ENCODE results near the gene OPN1LW.
"Not testable (repeated sequence)": the region's sequence is repeated elsewhere in the genome, so short reads cannot be mapped to it uniquely, and the experiment has no call there.

The OPN1LW gene

DNA sequence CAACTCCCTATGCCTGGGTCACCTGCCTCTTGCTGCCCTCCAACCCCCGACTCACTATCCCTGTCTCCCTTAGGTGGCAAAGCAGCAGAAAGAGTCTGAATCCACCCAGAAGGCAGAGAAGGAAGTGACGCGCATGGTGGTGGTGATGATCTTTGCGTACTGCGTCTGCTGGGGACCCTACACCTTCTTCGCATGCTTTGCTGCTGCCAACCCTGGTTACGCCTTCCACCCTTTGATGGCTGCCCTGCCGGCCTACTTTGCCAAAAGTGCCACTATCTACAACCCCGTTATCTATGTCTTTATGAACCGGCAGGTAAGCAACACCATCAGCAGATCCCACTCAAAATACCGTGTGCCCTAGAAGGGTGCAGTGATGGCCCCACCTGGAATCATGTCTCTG, 12.2 kb downstream of the OPN1LW start:
- H2BK120ac ChIP-seq (ENCODE audit: insufficient read depth, low read length, poor library complexity); H2BK5ac ChIP-seq (ENCODE audit: low read depth, low read length, poor library complexity); H3K9ac ChIP-seq (ENCODE audit: low read length); H3K4ac ChIP-seq (ENCODE audit: low read depth, low read length); H3K4me3 ChIP-seq (ENCODE audit: low read depth, low read length); H3K27ac ChIP-seq (ENCODE audit: low read depth, low read length); DNase-seq; H3K4me1 ChIP-seq (ENCODE audit: control insufficient read depth in 1 of 2, insufficient read depth in 2 of 2, low read length in 2 of 2); H3K23ac ChIP-seq (ENCODE audit: low read length); H3K4me2 ChIP-seq (ENCODE audit: low read length); H4K8ac ChIP-seq (ENCODE audit: low read depth, low read length); H4K12ac ChIP-seq (ENCODE audit: low read depth, low read length); H3K14ac ChIP-seq (ENCODE audit: low read length); H2AK5ac ChIP-seq (ENCODE audit: low read length); H3K9me3 ChIP-seq (ENCODE audit: insufficient read depth, low read depth, low read length); H3K36me3 ChIP-seq (ENCODE audit: control insufficient read depth in 1 of 2, insufficient read depth in 2 of 2, low read length in 2 of 2); H3K18ac ChIP-seq (ENCODE audit: low read length); H3K79me2 ChIP-seq (ENCODE audit: control insufficient read depth, insufficient read depth, low read length, poor library complexity); H3K27me3 ChIP-seq (ENCODE audit: insufficient read depth, low read length); H3K79me1 ChIP-seq (ENCODE audit: low read length); H2BK12ac ChIP-seq (ENCODE audit: low read length); H4K91ac ChIP-seq (ENCODE audit: low read depth, low read length); H2AFZ ChIP-seq (ENCODE audit: insufficient read depth, low read length, poor library complexity): not testable (repeated sequence)
- no CpG with 5 or more reads among the region's 11 CpGs for WGBS (ENCODE audit: extremely low coverage, insufficient coverage, insufficient read length)

DNA sequence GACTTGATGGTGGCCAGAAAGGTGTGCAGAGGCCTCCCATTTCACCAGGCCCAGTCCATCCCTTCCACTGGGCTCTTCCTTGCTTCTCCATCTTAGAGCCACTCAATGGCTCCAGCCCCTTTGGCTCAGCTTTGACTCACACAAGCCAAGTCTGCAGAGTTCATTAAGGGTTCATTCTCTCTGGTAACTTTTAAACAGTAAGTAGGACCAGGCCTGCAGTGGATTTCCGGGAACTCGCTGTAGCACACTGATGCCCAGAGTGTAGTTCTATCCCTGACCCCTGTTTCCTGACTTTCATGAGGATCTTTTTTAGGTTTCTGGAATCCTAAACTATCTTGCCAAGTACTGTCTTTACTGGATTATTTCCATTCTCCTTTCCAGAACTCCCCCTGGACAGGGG, 13.2 kb downstream of the OPN1LW start:
- H4K12ac ChIP-seq (ENCODE audit: low read depth, low read length); H2BK12ac ChIP-seq (ENCODE audit: low read length); H3K79me2 ChIP-seq (ENCODE audit: control insufficient read depth, insufficient read depth, low read length, poor library complexity); H3K27ac ChIP-seq (ENCODE audit: low read depth, low read length); H3K79me1 ChIP-seq (ENCODE audit: low read length); H3K4me1 ChIP-seq (ENCODE audit: control insufficient read depth in 1 of 2, insufficient read depth in 2 of 2, low read length in 2 of 2); H2AK5ac ChIP-seq (ENCODE audit: low read length); H2BK5ac ChIP-seq (ENCODE audit: low read depth, low read length, poor library complexity); H3K14ac ChIP-seq (ENCODE audit: low read length); DNase-seq; H3K4ac ChIP-seq (ENCODE audit: low read depth, low read length); H3K23ac ChIP-seq (ENCODE audit: low read length); H3K18ac ChIP-seq (ENCODE audit: low read length); H2BK120ac ChIP-seq (ENCODE audit: insufficient read depth, low read length, poor library complexity); H4K91ac ChIP-seq (ENCODE audit: low read depth, low read length); H3K9me3 ChIP-seq (ENCODE audit: insufficient read depth, low read depth, low read length); H3K27me3 ChIP-seq (ENCODE audit: insufficient read depth, low read length); H3K4me3 ChIP-seq (ENCODE audit: low read depth, low read length); H3K4me2 ChIP-seq (ENCODE audit: low read length); H3K36me3 ChIP-seq (ENCODE audit: control insufficient read depth in 1 of 2, insufficient read depth in 2 of 2, low read length in 2 of 2); H2AFZ ChIP-seq (ENCODE audit: insufficient read depth, low read length, poor library complexity); H4K8ac ChIP-seq (ENCODE audit: low read depth, low read length); H3K9ac ChIP-seq (ENCODE audit: low read length): not testable (repeated sequence)
- no CpG with 5 or more reads among the region's 2 CpGs for WGBS (ENCODE audit: extremely low coverage, insufficient coverage, insufficient read length)

GRCh38 chrX:154159345-154159744, 15.3 kb downstream of the OPN1LW start:
- H2AFZ ChIP-seq (ENCODE audit: insufficient read depth, low read length, poor library complexity); H3K79me1 ChIP-seq (ENCODE audit: low read length); DNase-seq; H3K79me2 ChIP-seq (ENCODE audit: control insufficient read depth, insufficient read depth, low read length, poor library complexity); H4K8ac ChIP-seq (ENCODE audit: low read depth, low read length); H4K91ac ChIP-seq (ENCODE audit: low read depth, low read length); H3K4me2 ChIP-seq (ENCODE audit: low read length); H2BK5ac ChIP-seq (ENCODE audit: low read depth, low read length, poor library complexity); H3K27ac ChIP-seq (ENCODE audit: low read depth, low read length); H4K12ac ChIP-seq (ENCODE audit: low read depth, low read length); H3K23ac ChIP-seq (ENCODE audit: low read length); H2AK5ac ChIP-seq (ENCODE audit: low read length); H2BK120ac ChIP-seq (ENCODE audit: insufficient read depth, low read length, poor library complexity); H3K9me3 ChIP-seq (ENCODE audit: insufficient read depth, low read depth, low read length); H3K18ac ChIP-seq (ENCODE audit: low read length); H3K4me3 ChIP-seq (ENCODE audit: low read depth, low read length); H3K4me1 ChIP-seq (ENCODE audit: control insufficient read depth in 1 of 2, insufficient read depth in 2 of 2, low read length in 2 of 2); H2BK12ac ChIP-seq (ENCODE audit: low read length); H3K36me3 ChIP-seq (ENCODE audit: control insufficient read depth in 1 of 2, insufficient read depth in 2 of 2, low read length in 2 of 2); H3K9ac ChIP-seq (ENCODE audit: low read length); H3K27me3 ChIP-seq (ENCODE audit: insufficient read depth, low read length); H3K4ac ChIP-seq (ENCODE audit: low read depth, low read length); H3K14ac ChIP-seq (ENCODE audit: low read length): not testable (repeated sequence)
- WGBS (ENCODE audit: extremely low coverage, insufficient coverage, insufficient read length): no CpG with 5 or more reads among the region's 15 CpGs

- H3K18ac ChIP-seq (ENCODE audit: low read length); DNase-seq; H3K4me1 ChIP-seq (ENCODE audit: control insufficient read depth in 1 of 2, insufficient read depth in 2 of 2, low read length in 2 of 2); H3K4me2 ChIP-seq (ENCODE audit: low read length); H3K79me1 ChIP-seq (ENCODE audit: low read length); H4K12ac ChIP-seq (ENCODE audit: low read depth, low read length); H4K91ac ChIP-seq (ENCODE audit: low read depth, low read length); H2AFZ ChIP-seq (ENCODE audit: insufficient read depth, low read length, poor library complexity); H3K14ac ChIP-seq (ENCODE audit: low read length); H2AK5ac ChIP-seq (ENCODE audit: low read length); H3K36me3 ChIP-seq (ENCODE audit: control insufficient read depth in 1 of 2, insufficient read depth in 2 of 2, low read length in 2 of 2); H3K79me2 ChIP-seq (ENCODE audit: control insufficient read depth, insufficient read depth, low read length, poor library complexity); H2BK5ac ChIP-seq (ENCODE audit: low read depth, low read length, poor library complexity); H3K9me3 ChIP-seq (ENCODE audit: insufficient read depth, low read depth, low read length); H3K27me3 ChIP-seq (ENCODE audit: insufficient read depth, low read length); H2BK120ac ChIP-seq (ENCODE audit: insufficient read depth, low read length, poor library complexity); H2BK12ac ChIP-seq (ENCODE audit: low read length); H3K4me3 ChIP-seq (ENCODE audit: low read depth, low read length); H3K23ac ChIP-seq (ENCODE audit: low read length); H3K27ac ChIP-seq (ENCODE audit: low read depth, low read length); H3K4ac ChIP-seq (ENCODE audit: low read depth, low read length); H3K9ac ChIP-seq (ENCODE audit: low read length); H4K8ac ChIP-seq (ENCODE audit: low read depth, low read length): not testable (repeated sequence)
- WGBS (ENCODE audit: extremely low coverage, insufficient coverage, insufficient read length): no CpG with 5 or more reads among the region's 8 CpGs
Observed at GRCh38 chrX:154164902-154165301, 20.9 kb downstream of the OPN1LW start.
